H1 (cell line): ENCODE data around the gene HRH1. TPM values are rescaled to one million over a fixed set of nuclear protein-coding genes. Genes with fewer than 3 reads are reported as not detected.

Experiments used
- CTCF ChIA-PET: fragments of 300-600 bp; sonication (Branson Sonifier 250); formaldehyde crosslinking; loops from one replicate; lab custom pipeline; 2021; ENCODE audit not compliant: partially characterized antibody; lab: Charles Lee
- POLR2A ChIA-PET: fragments of 300-600 bp; sonication (Branson Sonifier 250); formaldehyde crosslinking; loops from one replicate; lab custom pipeline; 2021; ENCODE audit warnings: inconsistent platforms; ENCODE audit not compliant: partially characterized antibody; lab: Charles Lee
- DNase-seq, 2 experiments: peaks; one replicate each; pipeline versions ENCODE4 v3.0.0 to v3.0.0-alpha.2; 2010 to 2022; ENCODE audit warnings: low spot score in 2 of 2, low read depth in 1 of 2, mixed read lengths in 1 of 2
- FAIRE-seq: peaks from 2 replicates; lab custom pipeline; 2011; peaks lifted over from hg19 to GRCh38; lab: Jason Lieb, UNC
- H2AFZ ChIP-seq: 2 replicates; pipeline ENCODE4 v1.8.1; 2012; ENCODE audit warnings: low read length, inconsistent platforms
- H2AK5ac ChIP-seq: 2 replicates; pipeline ENCODE4 v1.6.1; 2013; ENCODE audit warnings: low read depth, low read length
- H2BK120ac ChIP-seq: replicated peaks from 2 replicates; pipeline ENCODE3; 2013; ENCODE audit warnings: low read depth, low read length, inconsistent platforms
- H2BK12ac ChIP-seq: 2 replicates; pipeline ENCODE4 v1.6.1; 2013; ENCODE audit warnings: low read depth, low read length
- H2BK15ac ChIP-seq: 2 replicates; pipeline ENCODE4 v1.6.1; 2013; ENCODE audit warnings: low read length
- H2BK20ac ChIP-seq: 2 replicates; pipeline ENCODE4 v1.6.1; 2013; ENCODE audit warnings: low read length
- H2BK5ac ChIP-seq: 2 replicates; pipeline ENCODE4 v1.6.1; 2013; ENCODE audit warnings: low read depth, low read length
- H3K14ac ChIP-seq: 2 replicates; pipeline ENCODE4 v1.6.1; 2013; ENCODE audit warnings: inconsistent platforms; ENCODE audit not compliant: insufficient read length
- H3K18ac ChIP-seq: 2 replicates; pipeline ENCODE4 v1.6.1; 2013; ENCODE audit warnings: low read length; ENCODE audit errors: extremely low read depth
- H3K23ac ChIP-seq: 2 replicates; pipeline ENCODE4 v1.6.1; 2013; ENCODE audit warnings: inconsistent platforms; ENCODE audit not compliant: insufficient read length
- H3K23me2 ChIP-seq: 2 replicates; pipeline ENCODE4 v1.6.1; 2013; ENCODE audit warnings: low read depth, low read length
- H3K27ac ChIP-seq: 2 replicates; pipeline ENCODE4 v1.6.1; 2011; ENCODE audit warnings: low read depth, low read length, inconsistent platforms
- H3K27me3 ChIP-seq, 4 experiments: replicated peaks in 1 of 4; 1 replicate in 1 of 4; 2 replicates in 3 of 4; pipeline versions ENCODE4 v1.6.1 to v1.8.1; 2011 to 2013; ENCODE audit warnings: low read length in 3 of 4, mild to moderate bottlenecking in 3 of 4, inconsistent platforms in 2 of 4, mixed read lengths in 2 of 4, moderate library complexity in 1 of 4; ENCODE audit not compliant: control insufficient read depth in 3 of 4, insufficient read depth in 3 of 4; ENCODE audit errors: extremely low read depth in 1 of 4
- H3K36me3 ChIP-seq, 4 experiments: 2 replicates each; pipeline versions ENCODE4 v1.6.1 to v1.8.1; 2011 to 2013; ENCODE audit warnings: mild to moderate bottlenecking in 4 of 4, low read length in 3 of 4, moderate library complexity in 2 of 4, control low read depth in 1 of 4, inconsistent platforms in 1 of 4; ENCODE audit not compliant: insufficient read depth in 4 of 4, control insufficient read depth in 2 of 4
- H3K4ac ChIP-seq: replicated peaks from 2 replicates; pipeline ENCODE3; 2013; ENCODE audit warnings: low read length, low read depth, mixed read lengths, inconsistent platforms; ENCODE audit not compliant: insufficient read length
- H3K4me1 ChIP-seq, 4 experiments: replicated peaks in 1 of 4; 1 replicate in 1 of 4; 2 replicates in 3 of 4; pipeline versions ENCODE4 v1.6.1 to v1.8.1; 2011 to 2013; ENCODE audit warnings: low read length in 3 of 4, inconsistent platforms in 2 of 4, mixed read lengths in 1 of 4; ENCODE audit not compliant: insufficient read depth in 4 of 4, control insufficient read depth in 3 of 4
- H3K4me2 ChIP-seq, 2 experiments: 2 replicates each; pipeline versions ENCODE4 v1.6.1 to v1.8.1; 2011 to 2013; ENCODE audit warnings: low read depth in 2 of 2, low read length in 2 of 2, control low read depth in 1 of 2, inconsistent platforms in 1 of 2, mild to moderate bottlenecking in 1 of 2; ENCODE audit not compliant: insufficient read depth in 1 of 2
- H3K4me3 ChIP-seq, 4 experiments: fragments of 200-600, 300-600 bp in 1 of 4; sonication (generic), shearing (Covaris generic), sonication (Bioruptor Twin) in 1 of 4; 2 replicates each; pipeline versions ENCODE4 v1.5.1 to v1.8.1; 2011 to 2016; ENCODE audit warnings: low read length in 4 of 4, low read depth in 3 of 4, control low read depth in 2 of 4, inconsistent platforms in 2 of 4, mild to moderate bottlenecking in 2 of 4, mixed read lengths in 1 of 4, moderate library complexity in 1 of 4; ENCODE audit not compliant: insufficient read depth in 2 of 4; ENCODE audit errors: extremely low read depth in 1 of 4
- H3K56ac ChIP-seq: replicated peaks from 2 replicates; pipeline ENCODE3; 2013; ENCODE audit warnings: low read depth, mild to moderate bottlenecking, mixed read lengths, low read length, inconsistent platforms; ENCODE audit not compliant: insufficient read length
- H3K79me1 ChIP-seq: 2 replicates; pipeline ENCODE4 v1.6.1; 2013; ENCODE audit warnings: low read depth, low read length, control low read depth
- H3K79me2 ChIP-seq, 2 experiments: 2 replicates each; pipeline versions ENCODE4 v1.6.1 to v1.8.1; 2012 to 2013; ENCODE audit warnings: low read length in 2 of 2, mild to moderate bottlenecking in 2 of 2, inconsistent platforms in 1 of 2; ENCODE audit not compliant: insufficient read depth in 2 of 2, control insufficient read depth in 1 of 2
- H3K9ac ChIP-seq, 4 experiments: replicated peaks in 1 of 4; 1 replicate in 1 of 4; 2 replicates in 3 of 4; pipeline versions ENCODE4 v1.6.1 to v1.8.1; 2011 to 2013; ENCODE audit warnings: low read depth in 3 of 4, low read length in 3 of 4, control low read depth in 2 of 4, mild to moderate bottlenecking in 2 of 4, moderate library complexity in 2 of 4, inconsistent platforms in 1 of 4; ENCODE audit errors: extremely low read depth in 1 of 4
- H3K9me3 ChIP-seq, 2 experiments: 2 replicates each; pipeline versions ENCODE4 v1.6.1 to v1.8.1; 2012 to 2013; ENCODE audit warnings: mild to moderate bottlenecking in 2 of 2, moderate library complexity in 2 of 2, control low read depth in 1 of 2, inconsistent platforms in 1 of 2, low read depth in 1 of 2, low read length in 1 of 2, mixed read lengths in 1 of 2; ENCODE audit not compliant: insufficient read depth in 2 of 2
- H4K20me1 ChIP-seq, 2 experiments: replicated peaks in 1 of 2; 2 replicates each; pipeline versions ENCODE3 to v1.8.1; 2011 to 2013; ENCODE audit warnings: inconsistent platforms in 2 of 2, low read length in 2 of 2, mild to moderate bottlenecking in 1 of 2; ENCODE audit not compliant: insufficient read depth in 2 of 2, control insufficient read depth in 1 of 2
- H4K5ac ChIP-seq: 2 replicates; pipeline ENCODE4 v1.6.1; 2013; ENCODE audit warnings: low read length, low read depth, mixed read lengths, inconsistent platforms; ENCODE audit not compliant: insufficient read length
- H4K8ac ChIP-seq: 2 replicates; pipeline ENCODE4 v1.8.0; 2013; ENCODE audit warnings: mild to moderate bottlenecking, moderate library complexity, low read length, inconsistent platforms; ENCODE audit not compliant: insufficient read depth; ENCODE audit errors: extremely low read depth
- H4K91ac ChIP-seq: replicated peaks from 2 replicates; pipeline ENCODE3; 2013; ENCODE audit warnings: low read length, mixed read lengths, inconsistent platforms; ENCODE audit not compliant: insufficient read length
- CBX5 ChIP-seq: fragments of 300-800, 300-1000 bp; sonication (generic); IDR thresholded peaks from 2 replicates; pipeline ENCODE4 v1.7.1; 2016; ENCODE audit warnings: antibody characterized with exemption, low read length, low read depth
- FOSL1 ChIP-seq: IDR thresholded peaks from 2 replicates; pipeline ENCODE4 v1.6.1; 2011; ENCODE audit warnings: mild to moderate bottlenecking, low read depth, low read length, moderate library complexity; ENCODE audit not compliant: insufficient read depth
- JUN ChIP-seq: IDR thresholded peaks from 2 replicates; pipeline ENCODE4 v1.6.1; 2011; ENCODE audit warnings: low read depth, mild to moderate bottlenecking, improper control_type of control experiment, low read length
- POU5F1 ChIP-seq: IDR thresholded peaks from 2 replicates; pipeline ENCODE4 v1.6.1; 2011; ENCODE audit warnings: low read depth, mild to moderate bottlenecking, low read length, moderate library complexity
- SP4 ChIP-seq: IDR thresholded peaks from 2 replicates; pipeline ENCODE4 v1.6.1; 2012; ENCODE audit warnings: low read length, inconsistent platforms
- USF2 ChIP-seq: IDR thresholded peaks from 2 replicates; pipeline ENCODE4 v1.6.1; 2011; ENCODE audit warnings: low read length, improper control_type of control experiment
- YY1 ChIP-seq: IDR thresholded peaks from 2 replicates; pipeline ENCODE4 v1.6.1; 2011; ENCODE audit warnings: low read depth, mild to moderate bottlenecking, low read length
- WGBS, 2 experiments: shearing (Covaris generic) in 1 of 2; methylation state at CpG; one replicate each; pipeline versions ENCODE4 v1.1.6 to v1.1.7; 2013 to 2015; ENCODE audit warnings: low lambda C conversion rate in 2 of 2, mixed read lengths in 2 of 2, inconsistent platforms in 1 of 2, low coverage in 1 of 2, missing lambda C conversion rate in 1 of 2; ENCODE audit not compliant: insufficient replicate concordance in 2 of 2, insufficient coverage in 1 of 2, insufficient read length in 1 of 2; ENCODE audit errors: extremely low coverage in 1 of 2, missing lambda C conversion rate in 1 of 2; 5-methylcytosine and 5-hydroxymethylcytosine counted together
- polyA plus RNA-seq, 7 experiments: library from polyadenylated mRNA; depleted of rRNA in 3 of 7; stranded (reverse) in 5 of 7; unstranded in 2 of 7; fragments of >200 nt in 5 of 7; fragments of 200-250 nt in 2 of 7; gene quantifications; 1 replicate in 5 of 7; 2 replicates in 1 of 7; 4 replicates in 1 of 7; pipeline versions ENCODE4 v1.2.1 to v1.2.3, GENCODE V29; 2011 to 2013; ENCODE audit warnings: missing spikeins in 2 of 7, mixed read lengths in 2 of 7
- total RNA-seq: library from RNA; stranded (reverse); fragmentation: NEBNext Ultra II Directional; extraction: Animal tissue kit (Norgen Biotek cat#: 25700); gene quantifications from 2 replicates; pipeline ENCODE4 v1.2.1, GENCODE V29; 2021

The HRH1 gene
- total and polyA plus RNA-seq, 2 of the 8 experiments (the other 6 are each of a cell fraction or from before 2014, with no cell fraction given): 0.11 TPM; not detected in 1

GRCh38 chr3:11254876-11255275, 100.6 kb downstream of the HRH1 start:
- ChIA-PET CTCF (interaction anchor here (0.9 kb wide), 1 partner anchor 17 kb away, joined by 3 read pairs; no protein-coding TSS in a partner anchor), POLR2A (interaction anchor here (1.2 to 1.8 kb wide), 2 partner anchors 10 to 17 kb away, joined by 3 to 7 read pairs; partner anchors contain the start of gene ATG7)
- H2BK20ac ChIP-seq: no peak overlapping the region
- H3K18ac ChIP-seq: no peak overlapping the region
- WGBS, 2 experiments: 81% methylated on average over 6 of the region's 6 CpGs; no CpG with 5 or more reads in 1 of the 2 experiments
- no peak overlapping the region for H3K56ac ChIP-seq
- no peak overlapping the region for H3K9ac ChIP-seq
- H4K91ac ChIP-seq: no peak overlapping the region
- H2AK5ac ChIP-seq: no peak overlapping the region
- H4K8ac ChIP-seq: no peak overlapping the region
- no peak overlapping the region for H2BK15ac ChIP-seq
- FAIRE-seq: no peak
- H2AFZ ChIP-seq: no peak overlapping the region
- H3K9me3 ChIP-seq: no peaks in the 10 kb centered on the region
- H3K23ac ChIP-seq: no peak overlapping the region
- H4K20me1 ChIP-seq: no peaks in the 10 kb centered on the region
- H3K36me3 ChIP-seq: no peaks in the 10 kb centered on the region
- H3K79me1 ChIP-seq: no peaks in the 10 kb centered on the region
- H3K4me1 ChIP-seq: no peaks in the 10 kb centered on the region
- H2BK12ac ChIP-seq: no peak overlapping the region
- TF ChIP-seq YY1 (no peak), FOSL1 (no peak), SP4 (no peak), JUN (no peak), CBX5 (no peak), USF2 (no peak), POU5F1 (no peak)
- H3K4me3 ChIP-seq: no peak overlapping the region
- no peak overlapping the region for H3K4me2 ChIP-seq
- no peaks in the 10 kb centered on the region for H3K23me2 ChIP-seq
- H3K27ac ChIP-seq: no peak overlapping the region
- DNase-seq: no peak
- no peak overlapping the region for H3K14ac ChIP-seq
- no peak overlapping the region for H4K5ac ChIP-seq
- H2BK120ac ChIP-seq: no peak overlapping the region
- H3K4ac ChIP-seq: no peak overlapping the region
- H3K27me3 ChIP-seq: no peaks in the 10 kb centered on the region
- no peak overlapping the region for H2BK5ac ChIP-seq
- no peaks in the 10 kb centered on the region for H3K79me2 ChIP-seq
